NCI-H1048 (cell line): ENCODE measurements around the gene ZDHHC11.
"Not testable (repeated sequence)": the region's sequence is repeated elsewhere in the genome, so short reads cannot be mapped to it uniquely, and the experiment has no call there.

Experiments used
- DNase-seq: peaks from one replicate; lab custom pipeline; 2025; lab: John Stamatoyannopoulos, UW

ZDHHC11 gene

GRCh38 chr5:878677-879076, 27.9 kb upstream of the ZDHHC11 start:
- not testable (repeated sequence) for DNase-seq

- DNase-seq, result no peak
Observed at GRCh38 chr5:878125-878524, 27.3 kb upstream of the ZDHHC11 start.

- DNase-seq, result no peak
Observed at GRCh38 chr5:876398-877365, 25.9 kb upstream of the ZDHHC11 start.

GRCh38 chr5:875931-876330, 25.1 kb upstream of the ZDHHC11 start:
- no peak for DNase-seq

GRCh38 chr5:873328-873727, 22.5 kb upstream of the ZDHHC11 start:
- no peak for DNase-seq

- no peak for DNase-seq
Observed at GRCh38 chr5:872301-872700, 21.5 kb upstream of the ZDHHC11 start.

- DNase-seq, result no peak
Observed at GRCh38 chr5:871596-872298, 21.0 kb upstream of the ZDHHC11 start.

- no peak for DNase-seq
Observed at GRCh38 chr5:870956-871355, 20.2 kb upstream of the ZDHHC11 start.

- DNase-seq, result no peak
Observed at GRCh38 chr5:868428-869135, 17.8 kb upstream of the ZDHHC11 start.

GRCh38 chr5:867300-867870, 16.6 kb upstream of the ZDHHC11 start:
- no peak for DNase-seq

GRCh38 chr5:865771-866170, 15.0 kb upstream of the ZDHHC11 start:
- no peak for DNase-seq

- no peak for DNase-seq
Observed at GRCh38 chr5:865168-865521, 14.4 kb upstream of the ZDHHC11 start.

GRCh38 chr5:864492-865167, 13.8 kb upstream of the ZDHHC11 start:
- no peak for DNase-seq

- DNase-seq, result no peak
Observed at GRCh38 chr5:863244-863805, 12.5 kb upstream of the ZDHHC11 start.

- DNase-seq, result no peak
Observed at GRCh38 chr5:862367-863243, 11.8 kb upstream of the ZDHHC11 start.

GRCh38 chr5:861442-862366, 10.9 kb upstream of the ZDHHC11 start:
- no peak for DNase-seq

GRCh38 chr5:860506-861150, 9.8 kb upstream of the ZDHHC11 start:
- no peak for DNase-seq

GRCh38 chr5:859798-860296, 9.1 kb upstream of the ZDHHC11 start:
- DNase-seq, result no peak

GRCh38 chr5:859391-859790, 8.6 kb upstream of the ZDHHC11 start:
- DNase-seq, result no peak
